ENCODE measurements around the gene STIP1. TPM values are rescaled to one million over a fixed set of nuclear protein-coding genes. Genes with fewer than 3 reads are reported as not detected.

The STIP1 gene
- total and polyA plus RNA-seq, 9 of the 15 experiments (the other 6 are each of a cell fraction or from before 2014, with no cell fraction given), result 58.1 to 465 (median 346) TPM

DNA sequence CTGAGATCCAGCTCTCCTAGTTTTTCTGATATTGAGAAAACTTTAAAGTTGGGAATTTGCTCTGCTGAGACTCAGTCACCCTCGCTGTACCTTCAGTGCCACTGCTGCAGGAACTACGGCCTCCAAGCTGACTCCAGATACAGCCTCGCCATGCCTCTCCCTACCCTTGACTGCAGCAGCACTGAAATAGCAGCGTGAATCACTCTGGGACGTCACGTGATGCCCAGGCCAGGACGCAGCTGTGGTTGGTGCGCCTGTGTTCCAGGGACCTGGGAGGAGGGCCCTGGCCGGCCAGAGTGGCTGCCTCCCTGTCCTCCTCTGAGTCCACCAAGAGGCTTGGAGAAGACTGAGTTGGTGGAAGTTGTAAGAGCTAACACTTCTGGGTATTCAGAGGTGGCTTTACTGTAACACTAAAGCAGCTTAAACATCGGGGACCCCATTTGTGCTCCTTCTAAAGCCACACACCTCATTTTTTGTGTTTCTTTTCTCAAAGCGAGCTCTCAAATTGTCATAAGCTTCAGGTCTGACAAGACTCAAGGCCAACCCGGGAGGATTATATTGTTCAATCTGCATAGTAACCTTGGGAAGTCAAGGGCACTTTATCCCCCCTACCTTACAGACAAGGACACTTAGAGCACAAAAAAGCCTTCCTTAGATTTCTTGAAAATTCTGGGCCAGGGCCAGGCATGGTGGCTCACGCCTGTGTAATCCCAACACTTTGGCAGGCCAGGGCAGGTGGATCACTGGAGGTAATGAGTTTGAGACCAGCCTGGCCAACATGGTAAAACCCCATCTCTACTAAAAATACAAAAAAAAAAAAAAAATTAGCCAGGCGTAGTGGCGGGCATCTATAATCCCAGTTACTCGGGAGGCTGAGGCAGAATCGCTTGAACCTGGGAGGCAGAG is 4.2 kb upstream of the STIP1 start (continued):
- TF ChIP-seq MGA (IDR thresholded peaks at IDR 0.05), result peak; percentile 86
- TF ChIP-seq HLTF (IDR thresholded peaks at IDR 0.05), result no peak
- no peak for TF ChIP-seq ZBTB8A (IDR thresholded peaks at IDR 0.05; ENCODE audit: partially characterized antibody)
- TF ChIP-seq BHLHE40 (IDR thresholded peaks at IDR 0.05; ENCODE audit: low read length), result peak; percentile 97
- no peak for TF ChIP-seq MTA2 (IDR thresholded peaks at IDR 0.05; ENCODE audit: low read depth)
- peak; percentile 50; the same call in 1 of the 2 replicates for TF ChIP-seq SOX6 (IDR thresholded peaks at IDR 0.05)
- TF ChIP-seq CTBP1 (IDR thresholded peaks at IDR 0.05; ENCODE audit: borderline replicate concordance), result peak; percentile 62; the same call in 1 of the 2 replicates
- peak; percentile 34; the same call in 1 of the 2 replicates for TF ChIP-seq SMARCA4 (IDR thresholded peaks at IDR 0.05)
- no peak; a peak in 2 of 4 replicates for TF ChIP-seq MAZ (CRISPR knock-in tag; conservative IDR thresholded peaks at IDR 0.05 in 1 of 2, IDR thresholded peaks at IDR 0.05 in 1 of 2)
- TF ChIP-seq CBFA2T2 (conservative IDR thresholded peaks at IDR 0.05), result peak; percentile 92
- TF ChIP-seq, protein P1, sequence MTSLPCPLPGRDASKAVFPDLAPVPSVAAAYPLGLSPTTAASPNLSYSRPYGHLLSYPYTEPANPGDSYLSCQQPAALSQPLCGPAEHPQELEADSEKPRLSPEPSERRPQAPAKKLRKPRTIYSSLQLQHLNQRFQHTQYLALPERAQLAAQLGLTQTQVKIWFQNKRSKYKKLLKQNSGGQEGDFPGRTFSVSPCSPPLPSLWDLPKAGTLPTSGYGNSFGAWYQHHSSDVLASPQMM (CRISPR knock-in tag; IDR thresholded peaks at IDR 0.05), result no peak
- peak; percentile 69; the same call in 1 of the 2 replicates for TF ChIP-seq POLR2AphosphoS2 (IDR thresholded peaks at IDR 0.05; ENCODE audit: low read length)
- TF ChIP-seq, protein P2, sequence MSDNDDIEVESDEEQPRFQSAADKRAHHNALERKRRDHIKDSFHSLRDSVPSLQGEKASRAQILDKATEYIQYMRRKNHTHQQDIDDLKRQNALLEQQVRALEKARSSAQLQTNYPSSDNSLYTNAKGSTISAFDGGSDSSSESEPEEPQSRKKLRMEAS (CRISPR knock-in tag; IDR thresholded peaks at IDR 0.05), result peak; percentile 84
- TF ChIP-seq FOXK2 (conservative IDR thresholded peaks at IDR 0.05 in 1 of 2, IDR thresholded peaks at IDR 0.05 in 1 of 2; ENCODE audit: low read depth in 2 of 2), result peak; percentile 65 to 85
- TF ChIP-seq RCOR1 (IDR thresholded peaks at IDR 0.05; ENCODE audit: borderline replicate concordance in 1 of 2, low read depth in 2 of 2, low read length in 2 of 2), result peak in 1 of 2 experiments; percentile 80; a peak in 2 of 4 replicates
- TF ChIP-seq GABPB1 (CRISPR knock-in tag; IDR thresholded peaks at IDR 0.05), result peak; percentile 37; the same call in 1 of the 2 replicates
